GM12878 (cell line): ENCODE measurements around the gene RSBN1L. TPM values are rescaled to one million over a fixed set of nuclear protein-coding genes. Genes with fewer than 3 reads are reported as not detected.

Experiments used
- BCL11A ChIP-seq: IDR thresholded peaks from 2 replicates; pipeline ENCODE4 v1.6.1; 2011; ENCODE audit warnings: low read depth, low read length
- BCLAF1 ChIP-seq: fragments of 450-650 bp; IDR thresholded peaks from 2 replicates; pipeline ENCODE4 v1.6.1; 2017; ENCODE audit warnings: antibody characterized with exemption, mild to moderate bottlenecking, moderate library complexity
- E2F4 ChIP-seq: IDR thresholded peaks from 2 replicates; pipeline ENCODE4 v1.6.1; 2012; ENCODE audit warnings: low read depth, low read length, improper control_type of control experiment
- GABPA ChIP-seq: IDR thresholded peaks from 2 replicates; pipeline ENCODE4 v1.6.1; 2014; ENCODE audit warnings: antibody characterized with exemption, low read depth, mild to moderate bottlenecking, inconsistent platforms
- IRF4 ChIP-seq: IDR thresholded peaks from 2 replicates; pipeline ENCODE4 v1.6.1; 2011; ENCODE audit warnings: low read depth, low read length
- KAT2A ChIP-seq: conservative IDR thresholded peaks from 2 replicates; pipeline ENCODE4 v1.6.1; 2011; ENCODE audit warnings: low read depth, low read length; ENCODE audit not compliant: control insufficient read depth
- MTA3 ChIP-seq: IDR thresholded peaks from 2 replicates; pipeline ENCODE4 v1.6.1; 2012; ENCODE audit warnings: low read length, inconsistent platforms, borderline replicate concordance
- NFXL1 ChIP-seq: fragments of 450-650 bp; IDR thresholded peaks from 2 replicates; pipeline ENCODE4 v1.6.1; 2017; ENCODE audit warnings: antibody characterized with exemption, mild to moderate bottlenecking, borderline replicate concordance
- NR2C2 ChIP-seq: IDR thresholded peaks from 2 replicates; pipeline ENCODE4 v1.6.1; 2011; ENCODE audit warnings: borderline replicate concordance, low read depth; ENCODE audit not compliant: control insufficient read depth, insufficient read length
- PAX5 ChIP-seq: IDR thresholded peaks from 2 replicates; pipeline ENCODE4 v1.6.1; 2011; ENCODE audit warnings: low read depth, low read length, borderline replicate concordance
- POLR2A ChIP-seq: IDR thresholded peaks from 2 replicates; pipeline ENCODE4 v1.6.1; 2011; ENCODE audit warnings: low read depth, mild to moderate bottlenecking, low read length
- POU2F2 ChIP-seq: IDR thresholded peaks from 3 replicates; pipeline ENCODE4 v1.6.1; 2011; ENCODE audit warnings: low read depth, mild to moderate bottlenecking, low read length, borderline replicate concordance
- RBBP5 ChIP-seq: fragments of 200-600 bp; sonication (generic); conservative IDR thresholded peaks from 2 replicates; pipeline ENCODE4 v1.6.1; 2016
- RUNX3 ChIP-seq: IDR thresholded peaks from 2 replicates; pipeline ENCODE4 v1.6.1; 2012; ENCODE audit warnings: low read length, inconsistent platforms
- USF1 ChIP-seq: IDR thresholded peaks from 2 replicates; pipeline ENCODE4 v1.6.1; 2011; ENCODE audit warnings: borderline replicate concordance, low read depth, mild to moderate bottlenecking, moderate library complexity, mixed read lengths, low read length; ENCODE audit not compliant: insufficient read depth; ENCODE audit errors: extremely low read length
- ZBTB4 ChIP-seq: fragments of 450-650 bp; formaldehyde crosslinking; IDR thresholded peaks from 2 replicates; pipeline ENCODE4 v1.4.0; 2022; ENCODE audit warnings: mild to moderate bottlenecking, moderate library complexity
- ZBTB40 ChIP-seq: fragments of 450-650 bp; IDR thresholded peaks from 2 replicates; pipeline ENCODE4 v1.6.1; 2016; ENCODE audit warnings: mild to moderate bottlenecking, moderate library complexity, borderline replicate concordance
- ZNF384 ChIP-seq: IDR thresholded peaks from 2 replicates; pipeline ENCODE4 v1.6.1; 2012; ENCODE audit warnings: low read depth, mild to moderate bottlenecking, low read length, improper control_type of control experiment, borderline replicate concordance
- polyA plus RNA-seq, 11 experiments: library from polyadenylated mRNA; depleted of rRNA in 4 of 11; unstranded in 6 of 11; stranded (reverse) in 5 of 11; fragments of >200 nt; fragmentation: Nextera tagmentation in 4 of 11; fragmentation: Illumina TruSeq in 1 of 11; extraction: Ambion mirVana in 4 of 11; extraction: Trizol in 1 of 11; gene quantifications; 1 replicate in 1 of 11; 2 replicates in 10 of 11; pipeline versions ENCODE4 v1.2.1 to v1.2.3, GENCODE V29; 2011 to 2016; ENCODE audit warnings: inconsistent platforms in 2 of 11, missing spikeins in 2 of 11, low read depth in 1 of 11
- total RNA-seq, 4 experiments: library from RNA; depleted of rRNA in 3 of 4; stranded (reverse); fragments of >200 nt in 3 of 4; fragmentation: Illumina TruSeq in 1 of 4; extraction: Trizol in 1 of 4; gene quantifications; 2 replicates each; pipeline versions ENCODE4 v1.2.1 to v1.2.3, GENCODE V29; 2013 to 2021

Gene RSBN1L
- total and polyA plus RNA-seq, 10 of the 15 experiments (the other 5 are each of a cell fraction or from before 2014, with no cell fraction given): 4.5 to 23.7 (median 10.3) TPM

GRCh38 chr7:77696057-77696642, at the start of gene RSBN1L (continued):
- TF ChIP-seq PAX5 (0 out of 2 replicates have a peak, but pooled peaks have one; percentile 7), USF1 (no peak), E2F4 (no peak), ZBTB40 (no peak), ZNF384 (no peak), NR2C2 (no peak), KAT2A (no peak), POLR2A (peak; percentile 91), BCLAF1 (no peak), NFXL1 (no peak), MTA3 (no peak), BCL11A (no peak), POU2F2 (peak; percentile 49; the same call in 1 of the 3 replicates), RBBP5 (peak; percentile 19; the same call in 1 of the 2 replicates), IRF4 (no peak), ZBTB4 (CRISPR knock-in tag) (no peak), RUNX3 (no peak), GABPA (no peak)
